WTC11 (cell line): ENCODE results near the gene TNS3. TPM values are rescaled to one million over a fixed set of nuclear protein-coding genes. Genes with fewer than 3 reads are reported as not detected.

Source experiments
- ATAC-seq: fragments of 200-7000 bp; cut with Tn5 transposase; 2 replicates; pipeline ENCODE4 v1.10.0; 2021; ENCODE audit warnings: mild to moderate bottlenecking, moderate library complexity
- CTCF ChIA-PET: fragments of 300-600 bp; sonication (Branson Sonifier 250); formaldehyde crosslinking; loops from one replicate; lab custom pipeline; 2021; ENCODE audit warnings: antibody characterized with exemption; lab: Charles Lee
- POLR2A ChIA-PET: fragments of 350-600 bp; sonication (Branson Sonifier 250); formaldehyde crosslinking; loops from one replicate; lab custom pipeline; 2021; ENCODE audit warnings: antibody characterized with exemption; lab: Charles Lee
- DNase-seq: peaks from one replicate; pipeline ENCODE4 v3.0.0; 2021; ENCODE audit warnings: low spot score
- H3K27ac Mint-ChIP-seq: 2 replicates; pipeline ENCODE4 v1.8.0; 2021; ENCODE audit warnings: mixed read lengths
- H3K27me3 Mint-ChIP-seq: 2 replicates; pipeline ENCODE4 v1.8.0; 2021; ENCODE audit warnings: low read depth, mild to moderate bottlenecking, moderate library complexity, mixed read lengths
- H3K36me3 Mint-ChIP-seq: 2 replicates; pipeline ENCODE4 v1.8.0; 2021; ENCODE audit warnings: mixed read lengths
- H3K4me1 Mint-ChIP-seq: 2 replicates; pipeline ENCODE4 v1.8.0; 2022; ENCODE audit warnings: mixed read lengths
- H3K4me3 Mint-ChIP-seq: 2 replicates; pipeline ENCODE4 v1.8.0; 2021; ENCODE audit warnings: mild to moderate bottlenecking, moderate library complexity, mixed read lengths
- H3K9me3 Mint-ChIP-seq: 2 replicates; pipeline ENCODE4 v1.8.0; 2021; ENCODE audit warnings: mixed read lengths
- ATF1 ChIP-seq: sonication (generic); formaldehyde crosslinking; IDR thresholded peaks from 2 replicates; pipeline ENCODE4 v1.8.1; 2023; ENCODE audit warnings: mild to moderate bottlenecking, moderate library complexity, missing genetic modification reagents
- CBFB ChIP-seq: sonication (generic); formaldehyde crosslinking; IDR thresholded peaks from 2 replicates; pipeline ENCODE4 v1.8.1; 2022; ENCODE audit warnings: mild to moderate bottlenecking, low read depth, missing genetic modification reagents
- CDX4 ChIP-seq: fragments of 250-450 bp; sonication (Bioruptor Pico); IDR thresholded peaks from 2 replicates; pipeline ENCODE4 v1.9.0; 2021; ENCODE audit warnings: moderate library complexity, mild to moderate bottlenecking, inconsistent platforms, borderline replicate concordance
- CTCF ChIP-seq: fragments of 200-600 bp; IDR thresholded peaks from 2 replicates; pipeline ENCODE4 v1.8.0; 2022; ENCODE audit warnings: antibody characterized with exemption
- E2F1 ChIP-seq: sonication (generic); formaldehyde crosslinking; IDR thresholded peaks from 2 replicates; pipeline ENCODE4 v1.8.0; 2022; ENCODE audit warnings: mild to moderate bottlenecking, missing genetic modification reagents
- ESRRA ChIP-seq: sonication (generic); formaldehyde crosslinking; IDR thresholded peaks from 2 replicates; pipeline ENCODE4 v1.8.1; 2022; ENCODE audit warnings: mild to moderate bottlenecking, missing genetic modification reagents, borderline replicate concordance
- FOXK1 ChIP-seq: sonication (generic); formaldehyde crosslinking; IDR thresholded peaks from 2 replicates; pipeline ENCODE4 v1.8.0; 2022; ENCODE audit warnings: mild to moderate bottlenecking, moderate library complexity, missing genetic modification reagents
- HMGXB4 ChIP-seq: sonication (generic); formaldehyde crosslinking; IDR thresholded peaks from 2 replicates; pipeline ENCODE4 v1.8.1; 2023; ENCODE audit warnings: mild to moderate bottlenecking, moderate library complexity, missing genetic modification reagents
- MLX ChIP-seq: sonication (generic); formaldehyde crosslinking; IDR thresholded peaks from 2 replicates; pipeline ENCODE4 v1.8.1; 2023; ENCODE audit warnings: mild to moderate bottlenecking, missing genetic modification reagents, moderate library complexity
- MYBL2 ChIP-seq: sonication (generic); formaldehyde crosslinking; IDR thresholded peaks from 2 replicates; pipeline ENCODE4 v1.8.1; 2023; ENCODE audit warnings: mild to moderate bottlenecking, moderate library complexity, missing genetic modification reagents
- RELA ChIP-seq: sonication (generic); formaldehyde crosslinking; IDR thresholded peaks from 2 replicates; pipeline ENCODE4 v1.8.1; 2022; ENCODE audit warnings: missing genetic modification reagents, mild to moderate bottlenecking, borderline replicate concordance
- STAT6 ChIP-seq: sonication (generic); formaldehyde crosslinking; conservative IDR thresholded peaks from 2 replicates; pipeline ENCODE4 v1.8.1; 2023; ENCODE audit warnings: mild to moderate bottlenecking, low read depth, missing genetic modification reagents, moderate library complexity
- ZNF121 ChIP-seq: sonication (generic); formaldehyde crosslinking; IDR thresholded peaks from 2 replicates; pipeline ENCODE4 v1.8.0; 2023; ENCODE audit warnings: missing genetic modification reagents
- ZNF219 ChIP-seq: sonication (generic); formaldehyde crosslinking; IDR thresholded peaks from 2 replicates; pipeline ENCODE4 v1.8.0; 2023; ENCODE audit warnings: missing genetic modification reagents, mild to moderate bottlenecking, borderline replicate concordance
- ZNF317 ChIP-seq: sonication (generic); formaldehyde crosslinking; IDR thresholded peaks from 2 replicates; pipeline ENCODE4 v1.8.1; 2023; ENCODE audit warnings: low read depth, mild to moderate bottlenecking, moderate library complexity, missing genetic modification reagents, borderline replicate concordance
- total RNA-seq: library from RNA; stranded (reverse); gene quantifications from 3 replicates; pipeline ENCODE4 v1.2.3, GENCODE V29; 2021

TNS3 gene
- total RNA-seq, 1 experiment from 2014 or later, result 37.7 TPM

GRCh38 chr7:47461161-47461560 is 120.8 kb downstream of the TNS3 start (continued):
- no peak for TF ChIP-seq STAT6 (CRISPR knock-in tag)
- TF ChIP-seq ZNF219 (CRISPR knock-in tag), result no peak
- TF ChIP-seq CTCF, result no peak
- TF ChIP-seq CDX4, result no peak
- TF ChIP-seq ZNF121 (CRISPR knock-in tag), result no peak

- no peak for TF ChIP-seq HMGXB4
- no peak for TF ChIP-seq E2F1 (CRISPR knock-in tag)
- TF ChIP-seq MYBL2, result no peak
- no peak for TF ChIP-seq ESRRA (CRISPR knock-in tag)
- no peak for TF ChIP-seq RELA (CRISPR knock-in tag)
- TF ChIP-seq MLX (CRISPR knock-in tag), result no peak
- TF ChIP-seq ATF1 (CRISPR knock-in tag), result no peak
- TF ChIP-seq FOXK1 (CRISPR knock-in tag), result no peak
- no peak for TF ChIP-seq ZNF317 (CRISPR knock-in tag)
- TF ChIP-seq CBFB (CRISPR knock-in tag), result no peak
- H3K27me3 Mint-ChIP-seq, result no peaks in the 10 kb centered on the region; the same call in 1 of the 2 replicates
- no peak overlapping the region for H3K27ac Mint-ChIP-seq
- peaks cover 13% of the 10 kb centered on the region for H3K4me1 Mint-ChIP-seq
- POLR2A ChIA-PET, result interaction anchor here (0.6 kb wide), 1 partner anchor 531 kb away, joined by 3 read pairs; no protein-coding TSS in a partner anchor
- ATAC-seq, result no peak
- H3K36me3 Mint-ChIP-seq, result no peaks in the 10 kb centered on the region
- CTCF ChIA-PET, result interaction anchor here (1.6 kb wide), 1 partner anchor 16 kb away, joined by 3 read pairs; no protein-coding TSS in a partner anchor
- H3K9me3 Mint-ChIP-seq, result no peaks in the 10 kb centered on the region
- H3K4me3 Mint-ChIP-seq, result no peak overlapping the region
- DNase-seq, result no peak
Observed at GRCh38 chr7:47460251-47460989, 121.5 kb downstream of the TNS3 start.
